SK-N-SH (cell line): ENCODE data around the gene GLT8D1. TPM values are rescaled to one million over a fixed set of nuclear protein-coding genes. Genes with fewer than 3 reads are reported as not detected.

Source experiments
- CTCF ChIA-PET: fragments of 300-600, 350-600 bp; formaldehyde crosslinking; extraction: SDS; loops from one replicate; lab custom pipeline; 2021; lab: Yijun Ruan, JAX
- POLR2A ChIA-PET: fragments of 350-600 bp; sonication (Branson Sonifier 250); formaldehyde crosslinking; extraction: SDS; loops from one replicate; lab custom pipeline; 2020; ENCODE audit warnings: antibody characterized with exemption, inconsistent platforms; lab: Yijun Ruan, JAX
- DNase-seq: peaks from one replicate; pipeline ENCODE4 v3.0.0; 2012
- H2AFZ ChIP-seq: fragments of 200-600 bp; sonication (generic); 2 replicates; pipeline ENCODE4 v1.8.1; 2016; ENCODE audit warnings: antibody characterized with exemption, mild to moderate bottlenecking, low read depth
- H3F3A ChIP-seq: fragments of 200-600 bp; sonication (generic); replicated peaks from 2 replicates; pipeline ENCODE3; 2016; ENCODE audit warnings: antibody characterized with exemption, mild to moderate bottlenecking; ENCODE audit not compliant: insufficient read depth
- H3K27ac ChIP-seq, 2 experiments: fragments of 200-500 bp in 1 of 2; fragments of 200-600 bp in 1 of 2; sonication (Bioruptor generic) in 1 of 2; sonication (generic), shearing (Covaris generic) in 1 of 2; 2 replicates each; pipeline versions ENCODE4 v1.5.1 to v1.6.1; 2014 to 2016; ENCODE audit warnings: low read depth in 2 of 2, inconsistent platforms in 1 of 2, low read length in 1 of 2, mild to moderate bottlenecking in 1 of 2, mixed read lengths in 1 of 2
- H3K27me3 ChIP-seq: fragments of 200-600 bp; sonication (generic), shearing (Covaris generic); 2 replicates; pipeline ENCODE4 v1.6.1; 2016; ENCODE audit warnings: mixed run types; ENCODE audit not compliant: insufficient read depth
- H3K36me3 ChIP-seq, 2 experiments: fragments of 200-500 bp in 1 of 2; fragments of 200-600 bp in 1 of 2; sonication (Bioruptor generic) in 1 of 2; sonication (generic) in 1 of 2; replicated peaks in 1 of 2; 2 replicates each; pipeline versions ENCODE3 to v1.5.1; 2014 to 2016; ENCODE audit warnings: low read length in 1 of 2, mild to moderate bottlenecking in 1 of 2; ENCODE audit not compliant: insufficient read depth in 2 of 2, control insufficient read depth in 1 of 2
- H3K4me1 ChIP-seq, 2 experiments: fragments of 200-500 bp in 1 of 2; fragments of 200-600 bp in 1 of 2; sonication (Bioruptor generic) in 1 of 2; sonication (generic), shearing (Covaris generic) in 1 of 2; 2 replicates each; pipeline versions ENCODE4 v1.5.1 to v1.6.1; 2014 to 2016; ENCODE audit warnings: low read depth in 1 of 2, low read length in 1 of 2, mixed run types in 1 of 2; ENCODE audit not compliant: insufficient read depth in 2 of 2, control insufficient read depth in 1 of 2
- H3K4me2 ChIP-seq: fragments of 200-600 bp; sonication (generic), shearing (Covaris generic); 2 replicates; pipeline ENCODE4 v1.6.1; 2017; ENCODE audit warnings: mixed run types
- H3K4me3 ChIP-seq, 2 experiments: fragments of 200-500 bp in 1 of 2; fragments of 200-600 bp in 1 of 2; sonication (Bioruptor generic) in 1 of 2; sonication (generic), shearing (Covaris generic) in 1 of 2; 2 replicates each; pipeline versions ENCODE4 v1.5.1 to v1.8.1; 2014 to 2016; ENCODE audit warnings: low read depth in 2 of 2, inconsistent platforms in 1 of 2, low read length in 1 of 2, mild to moderate bottlenecking in 1 of 2, mixed read lengths in 1 of 2, moderate library complexity in 1 of 2
- H3K79me2 ChIP-seq: fragments of 200-600 bp; sonication (generic); 2 replicates; pipeline ENCODE4 v1.8.1; 2017; ENCODE audit warnings: mild to moderate bottlenecking; ENCODE audit not compliant: insufficient read depth
- H3K9ac ChIP-seq: fragments of 200-600 bp; sonication (generic); 2 replicates; pipeline ENCODE4 v1.6.1; 2017; ENCODE audit warnings: mixed run types
- H3K9me2 ChIP-seq: fragments of 200-600 bp; sonication (generic); 2 replicates; pipeline ENCODE4 v1.6.1; 2017; ENCODE audit warnings: mixed run types
- H3K9me3 ChIP-seq: fragments of 200-600 bp; sonication (generic); 2 replicates; pipeline ENCODE4 v1.6.1; 2017; ENCODE audit warnings: mixed run types, mild to moderate bottlenecking, moderate library complexity
- H4K20me1 ChIP-seq: fragments of 200-600 bp; sonication (generic); 2 replicates; pipeline ENCODE4 v1.6.1; 2017; ENCODE audit warnings: mild to moderate bottlenecking, mixed run types; ENCODE audit not compliant: insufficient read depth
- ELF1 ChIP-seq: IDR thresholded peaks from 2 replicates; pipeline ENCODE4 v1.4.0; 2012
- FOXJ3 ChIP-seq: sonication (generic); formaldehyde crosslinking; IDR thresholded peaks from 2 replicates; pipeline ENCODE4 v1.5.1; 2020; ENCODE audit warnings: mild to moderate bottlenecking, missing genetic modification reagents
- FOXM1 ChIP-seq: IDR thresholded peaks from 2 replicates; pipeline ENCODE4 v1.4.0; 2012; ENCODE audit warnings: low read depth, mild to moderate bottlenecking
- GATA2 ChIP-seq: sonication (generic); formaldehyde crosslinking; IDR thresholded peaks from 2 replicates; pipeline ENCODE4 v1.5.0; 2020; ENCODE audit warnings: mild to moderate bottlenecking, missing genetic modification reagents
- MAX ChIP-seq: IDR thresholded peaks from 2 replicates; pipeline ENCODE4 v1.4.0; 2012; ENCODE audit warnings: low read depth
- NFIC ChIP-seq: IDR thresholded peaks from 2 replicates; pipeline ENCODE4 v1.4.0; 2012; ENCODE audit warnings: borderline replicate concordance
- NRF1 ChIP-seq: IDR thresholded peaks from 2 replicates; pipeline ENCODE4 v1.6.1; 2012; ENCODE audit warnings: low read depth, mild to moderate bottlenecking, low read length
- PBX3 ChIP-seq: IDR thresholded peaks from 2 replicates; pipeline ENCODE4; 2012
- RXRA ChIP-seq: IDR thresholded peaks from 2 replicates; pipeline ENCODE4 v1.4.0; 2012; ENCODE audit warnings: low read depth, mild to moderate bottlenecking, borderline replicate concordance
- TAF1 ChIP-seq: IDR thresholded peaks from 2 replicates; pipeline ENCODE4 v1.6.1; 2012; ENCODE audit warnings: low read depth, mild to moderate bottlenecking, low read length, moderate library complexity, borderline replicate concordance
- TEAD4 ChIP-seq: IDR thresholded peaks from 2 replicates; pipeline ENCODE4 v1.4.0; 2012; ENCODE audit warnings: mild to moderate bottlenecking, borderline replicate concordance; ENCODE audit not compliant: insufficient read depth
- USF1 ChIP-seq: IDR thresholded peaks from 2 replicates; pipeline ENCODE4 v1.4.0; 2012; ENCODE audit warnings: low read depth, borderline replicate concordance
- WGBS: methylation state at CpG from one replicate; pipeline ENCODE4 v1.1.6; 2017; ENCODE audit warnings: low lambda C conversion rate; 5-methylcytosine and 5-hydroxymethylcytosine counted together
- polyA plus RNA-seq, 3 experiments: library from polyadenylated mRNA; depleted of rRNA; stranded (reverse); fragments of >200 nt; gene quantifications; 2 replicates each; pipeline ENCODE4 v1.2.3, GENCODE V29; 2012

The GLT8D1 gene
- polyA plus RNA-seq, 1 of the 3 experiments (the other 2 are of a cell fraction) = 102 TPM

- TF ChIP-seq TAF1 (peak; percentile 67; the same call in 1 of the 2 replicates), MAX (peak; percentile 57)
- TF ChIP-seq, all 33 proteins: peak for 13
Measured at GRCh38 chr3:52670621-52671521, 34.7 kb downstream of the GLT8D1 start (continued).

- no peak for TF ChIP-seq MAX
- no peak for TF ChIP-seq NRF1
- TF ChIP-seq FOXM1 = no peak
- no peak for TF ChIP-seq TEAD4
- no peak for TF ChIP-seq PBX3
- no peak for TF ChIP-seq RXRA
- TF ChIP-seq USF1 = no peak
- no peak for TF ChIP-seq FOXJ3
- no peak for TF ChIP-seq NFIC
- H3K9me2 ChIP-seq = no peaks in the 10 kb centered on the region
- no peak overlapping the region for H3K27ac ChIP-seq
- no peaks in the 10 kb centered on the region for H3K27me3 ChIP-seq
- no peak overlapping the region for H3K4me2 ChIP-seq
- POLR2A ChIA-PET = no interaction called here
- H3K4me3 ChIP-seq = no peak overlapping the region
- H3K9me3 ChIP-seq = no peaks in the 10 kb centered on the region
- no peak overlapping the region for H2AFZ ChIP-seq
- H4K20me1 ChIP-seq = no peaks in the 10 kb centered on the region
- H3K9ac ChIP-seq = no peak overlapping the region
- DNase-seq = no peak
- 93% methylated on average over 3 of the region's 3 CpGs for WGBS
- peaks cover 30 to 91% of the 10 kb centered on the region in 2 experiments for H3K36me3 ChIP-seq
- H3K79me2 ChIP-seq = peaks cover 47% of the 10 kb centered on the region
- CTCF ChIA-PET = no interaction called here
- no peaks in the 10 kb centered on the region for H3K4me1 ChIP-seq
- peaks cover 5% of the 10 kb centered on the region for H3F3A ChIP-seq
Measured at GRCh38 chr3:52663098-52663497, 42.5 kb downstream of the GLT8D1 start.

- no peaks in the 10 kb centered on the region for H3K9me2 ChIP-seq
- POLR2A ChIA-PET = no interaction called here
- no peaks in the 10 kb centered on the region for H3K27me3 ChIP-seq
- H2AFZ ChIP-seq = no peak overlapping the region
- CTCF ChIA-PET = no interaction called here
- H3K9me3 ChIP-seq = no peaks in the 10 kb centered on the region
- DNase-seq = no peak
- no peaks in the 10 kb centered on the region for H3K4me1 ChIP-seq
- no peak overlapping the region for H3K9ac ChIP-seq
- peaks cover 40 to 90% of the 10 kb centered on the region in 2 experiments for H3K36me3 ChIP-seq
- H4K20me1 ChIP-seq = no peaks in the 10 kb centered on the region
- no peak overlapping the region for H3K27ac ChIP-seq
- H3K4me3 ChIP-seq = no peak overlapping the region
- 77% methylated on average over 3 of the region's 3 CpGs for WGBS
- H3K79me2 ChIP-seq = peaks cover 23% of the 10 kb centered on the region
- TF ChIP-seq GATA2 (CRISPR knock-in tag) (no peak), PBX3 (no peak), FOXJ3 (no peak), RXRA (no peak), ELF1 (no peak)
- peaks cover 5% of the 10 kb centered on the region for H3F3A ChIP-seq
- no peak overlapping the region for H3K4me2 ChIP-seq
Measured at GRCh38 chr3:52660046-52660445, 45.5 kb downstream of the GLT8D1 start.
